CD4-positive, alpha-beta T cell treated with Interleukin-4 for 4 hours (primary cell): ENCODE results near the gene CLECL1.
"Not testable (repeated sequence)": the region's sequence is repeated elsewhere in the genome, so short reads cannot be mapped to it uniquely, and the experiment has no call there.

Source experiments
- DNase-seq: peaks from one replicate; pipeline ENCODE4 v3.0.0-alpha.2; 2020

The CLECL1 gene

GRCh38 chr12:9692909-9693308 lies 40.0 kb downstream of the CLECL1 start:
- no peak for DNase-seq

- peak; percentile 56 for DNase-seq
Measured at GRCh38 chr12:9687228-9687627, 45.7 kb downstream of the CLECL1 start.

- no peak for DNase-seq
Measured at GRCh38 chr12:9685915-9686314, 47.0 kb downstream of the CLECL1 start.

DNA sequence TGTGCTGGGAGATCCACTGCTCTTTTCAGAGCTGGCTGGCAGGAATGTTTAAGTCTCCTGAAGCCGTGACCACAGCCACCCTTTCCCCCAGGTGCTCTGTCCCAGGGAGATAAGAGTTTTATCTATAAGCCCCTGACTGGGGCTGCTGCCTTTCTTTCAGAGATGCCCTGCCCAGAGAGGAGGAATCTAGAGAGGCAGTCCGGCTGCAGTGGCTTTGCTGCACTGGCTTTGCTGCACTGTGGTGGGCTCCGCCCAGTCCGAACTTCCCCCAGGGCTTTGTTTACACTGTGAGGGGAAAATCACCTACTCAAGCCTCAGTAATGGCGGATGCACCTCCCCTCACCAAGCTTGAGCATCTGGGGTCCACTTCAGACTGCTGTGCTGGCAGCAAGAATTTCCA lies 47.5 kb downstream of the CLECL1 start:
- not testable (repeated sequence) for DNase-seq

GRCh38 chr12:9682949-9683348 lies 49.9 kb downstream of the CLECL1 start:
- DNase-seq: not testable (repeated sequence)

GRCh38 chr12:9682508-9682907 lies 50.4 kb downstream of the CLECL1 start:
- not testable (repeated sequence) for DNase-seq

DNA sequence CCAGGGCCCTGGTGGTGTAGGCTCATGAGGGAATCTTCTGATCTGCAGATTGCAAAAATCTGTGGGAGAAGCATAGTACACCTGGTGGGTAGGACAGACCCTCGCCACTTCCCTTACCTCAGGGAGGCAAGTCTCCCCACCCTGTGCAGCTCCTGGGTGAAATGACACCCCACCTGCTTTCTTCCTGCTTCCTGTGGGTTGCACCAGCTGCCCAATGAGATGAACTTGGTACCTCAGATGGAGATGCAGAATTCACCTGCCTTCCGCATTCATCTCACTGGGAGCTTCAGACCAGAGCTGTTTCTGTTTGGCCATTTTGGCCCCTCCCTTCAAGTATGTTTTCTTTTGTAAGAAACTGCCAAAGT lies 58.7 kb downstream of the CLECL1 start:
- DNase-seq: peak; percentile 65

DNA sequence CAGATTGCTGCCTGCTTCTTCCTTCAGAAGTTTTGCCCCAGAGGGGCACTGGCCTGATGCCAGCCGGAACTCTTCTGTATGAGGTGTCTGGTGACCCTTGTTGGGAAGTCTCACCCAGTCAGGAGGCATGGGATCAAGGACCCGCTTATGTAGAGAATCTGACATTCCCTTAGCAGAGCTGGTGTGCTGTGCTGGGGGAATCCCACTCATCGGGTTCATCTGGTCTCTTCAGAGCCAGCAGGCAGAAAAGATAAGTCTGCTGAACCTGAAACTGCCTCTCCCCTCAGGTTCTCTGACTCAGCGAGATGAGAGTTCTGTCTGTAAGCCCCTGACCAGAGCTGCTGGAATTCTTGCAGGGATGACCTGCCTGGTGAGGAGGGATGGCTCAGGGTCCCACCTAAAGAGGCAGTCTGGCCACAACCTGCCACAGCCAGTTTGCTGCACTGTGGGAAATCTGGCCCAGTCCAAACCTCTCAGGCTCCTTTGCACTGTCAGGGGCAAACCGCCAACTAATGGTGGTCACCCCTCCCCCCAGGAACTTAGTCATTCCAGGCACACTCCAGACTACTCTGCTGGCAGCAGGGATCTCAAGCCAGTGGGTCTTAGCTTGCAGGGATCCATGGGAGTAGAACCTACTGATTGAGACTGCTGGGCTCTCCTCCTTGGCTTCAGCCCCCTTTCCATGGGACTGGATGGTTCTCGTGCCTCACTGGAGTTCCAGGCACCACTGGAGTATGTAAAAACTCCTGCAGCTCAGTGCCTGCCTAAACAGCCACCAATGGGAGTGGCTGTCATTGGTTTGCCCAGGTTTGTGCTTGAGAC lies 59.3 kb downstream of the CLECL1 start:
- peak; percentile 66 for DNase-seq
